Activated CD8-positive, alpha-beta memory T cell treated with anti-CD3 and anti-CD28 coated beads, Interleukin-2, amount 50 U/mL, for 1 hour (primary cell): ENCODE data around the gene ATP4A.

ENCODE experiments used
- DNase-seq: peaks from one replicate; pipeline ENCODE4 v3.0.0-alpha.2; 2020; ENCODE audit errors: extremely low read depth

ATP4A gene

GRCh38 chr19:35549174-35549788, 14.2 kb downstream of the ATP4A start:
- peak; percentile 33 for DNase-seq

- no peak for DNase-seq
These were observed 16.9 kb downstream of the ATP4A start for GRCh38 chr19:35546532-35546931.

GRCh38 chr19:35545855-35546381, 17.5 kb downstream of the ATP4A start:
- DNase-seq = no peak

- no peak for DNase-seq
These were observed 18.2 kb downstream of the ATP4A start, which contains the start of gene TMEM147 for GRCh38 chr19:35545001-35545854. TSS of gene TMEM147 (plus strand) at chr19:35545626. CDS start at chr19:35545740, 114 bp downstream.

- DNase-seq = no peak
These were observed 19.2 kb downstream of the ATP4A start for GRCh38 chr19:35544110-35544802.

- DNase-seq = no peak
These were observed 20.0 kb downstream of the ATP4A start for GRCh38 chr19:35543280-35544109.

GRCh38 chr19:35542209-35542608, 21.2 kb downstream of the ATP4A start:
- DNase-seq = no peak

GRCh38 chr19:35540356-35540927, 23.0 kb downstream of the ATP4A start:
- DNase-seq = no peak

- no peak for DNase-seq
These were observed 23.6 kb downstream of the ATP4A start for GRCh38 chr19:35539850-35540249.

GRCh38 chr19:35539314-35539713, 24.1 kb downstream of the ATP4A start:
- no peak for DNase-seq

- DNase-seq = no peak
These were observed 28.5 kb downstream of the ATP4A start for GRCh38 chr19:35534803-35535480.

GRCh38 chr19:35533822-35534392, 29.6 kb downstream of the ATP4A start:
- no peak for DNase-seq

- DNase-seq = no peak
These were observed 30.1 kb downstream of the ATP4A start, which contains the start of gene GAPDHS for GRCh38 chr19:35533201-35533821. TSS of gene GAPDHS (plus strand) at chr19:35533456. CDS start at chr19:35533528, 72 bp downstream.

GRCh38 chr19:35531291-35531690, 32.2 kb downstream of the ATP4A start:
- DNase-seq = no peak

- DNase-seq = no peak
These were observed 33.9 kb downstream of the ATP4A start for GRCh38 chr19:35529241-35530218.

- no peak for DNase-seq
These were observed 35.0 kb downstream of the ATP4A start, which contains the start of gene SBSN for GRCh38 chr19:35528218-35529038. TSS of gene SBSN (minus strand) at chr19:35528311. CDS start at chr19:35528281, 30 bp downstream.

GRCh38 chr19:35525873-35526272, 37.6 kb downstream of the ATP4A start:
- no peak for DNase-seq
